Left renal cortex interstitium (tissue), 4 donors: ENCODE data around the gene SLC26A6. TPM values are rescaled to one million over a fixed set of nuclear protein-coding genes. Genes with fewer than 3 reads are reported as not detected.

ENCODE experiments used
- DNase-seq, 4 donors: peaks; one replicate each; pipeline ENCODE4 v3.0.0-alpha.2; 2013; ENCODE audit warnings: low read depth in 4 of 4, low spot score in 2 of 4, missing footprints in 1 of 4
- polyA plus RNA-seq, 4 donors: library from polyadenylated mRNA; unstranded; fragments of 120-200 nt; gene quantifications; one replicate each; pipeline ENCODE4 v1.2.1, GENCODE V29; 2013; ENCODE audit not compliant: insufficient read length in 4 of 4

Gene SLC26A6
- polyA plus RNA-seq, 4 donors, result 18.0 to 36.9 (median 27.4) TPM

GRCh38 chr3:48581621-48582481 is 53.4 kb downstream of the SLC26A6 start:
- DNase-seq, result no peak

GRCh38 chr3:48576647-48577046 is 58.6 kb downstream of the SLC26A6 start:
- no peak for DNase-seq

Other genes starting within 250 kb of the SLC26A6 start
- gene PLXNB1, start 205.4 kb downstream of the SLC26A6 start, polyA plus RNA-seq, result 100 to 1,000 TPM; 137 to 247 (median 190) TPM
- gene CCDC51, start 195.3 kb downstream of the SLC26A6 start, polyA plus RNA-seq, result 10 to 100 TPM; 23.8 to 30.0 (median 27.2) TPM
- 100 to 1,000 TPM; 279 to 369 (median 294) TPM for gene TMA7, start 195.2 kb downstream of the SLC26A6 start, polyA plus RNA-seq
- 10 to 100 TPM; 12.0 to 15.5 (median 13.8) TPM for gene ATRIP, start 188.7 kb downstream of the SLC26A6 start, polyA plus RNA-seq
- gene SHISA5, start 131.3 kb downstream of the SLC26A6 start, polyA plus RNA-seq, result 100 to 1,000 TPM; 101 to 132 (median 107) TPM
- 1 to 10 TPM; 3.7 to 6.1 (median 5.5) TPM for gene PFKFB4, start 78.7 kb downstream of the SLC26A6 start, polyA plus RNA-seq
- gene UCN2, start 71.7 kb downstream of the SLC26A6 start, polyA plus RNA-seq, result under 1 TPM in 3 of 4 donors, not detected in 1; 0.40 to 0.65 (median 0.51) TPM
- 10 to 100 TPM; 13.8 to 28.9 (median 18.5) TPM for gene COL7A1, start 40.1 kb downstream of the SLC26A6 start, polyA plus RNA-seq
- gene UQCRC1, start 25.8 kb downstream of the SLC26A6 start, polyA plus RNA-seq, result 100 to 1,000 TPM; 280 to 313 (median 289) TPM
- under 1 TPM in 1 of 4 donors, not detected in 3; 0.21 TPM for gene TMEM89, start 13.7 kb downstream of the SLC26A6 start, polyA plus RNA-seq
- gene CELSR3, start 27.4 kb upstream of the SLC26A6 start, polyA plus RNA-seq, result 1 to 10 TPM in 2 of 4 donors, under 1 TPM in 2; 0.67 to 1.4 (median 1.1) TPM
- gene NCKIPSD, start 50.5 kb upstream of the SLC26A6 start, polyA plus RNA-seq, result 10 to 100 TPM; 14.3 to 24.0 (median 20.5) TPM
- gene IP6K2, start 81.8 kb upstream of the SLC26A6 start, polyA plus RNA-seq, result 100 to 1,000 TPM; 182 to 311 (median 218) TPM
- gene PRKAR2A, start 212.4 kb upstream of the SLC26A6 start, polyA plus RNA-seq, result 10 to 100 TPM; 38.3 to 47.7 (median 42.8) TPM